CD4-positive, alpha-beta T cell treated with Interleukin-21 for 1 hour (primary cell): Measurements from ENCODE around the gene KIR2DL1.
"Not testable (repeated sequence)": the region's sequence is repeated elsewhere in the genome, so short reads cannot be mapped to it uniquely, and the experiment has no call there.

Experiments
- DNase-seq: peaks from one replicate; pipeline ENCODE4 v3.0.0-alpha.2; 2020

Gene KIR2DL1

GRCh38 chr19:54824416-54824815 is 54.8 kb downstream of the KIR2DL1 start:
- DNase-seq: not testable (repeated sequence)

- not testable (repeated sequence) for DNase-seq
These were observed 55.7 kb downstream of the KIR2DL1 start for GRCh38 chr19:54825326-54825725.

- DNase-seq: not testable (repeated sequence)
These were observed 58.5 kb downstream of the KIR2DL1 start for GRCh38 chr19:54828064-54828463.

GRCh38 chr19:54832496-54832895 is 62.9 kb downstream of the KIR2DL1 start, which contains the start of gene KIR2DS4:
KIR2DS4 (plus strand) TSS chr19:54832676.
- not testable (repeated sequence) for DNase-seq
